Brain microvascular endothelial cell (primary cell): ENCODE measurements around the gene CUEDC2.
A peak's percentile ranks its signal among the peaks of the same experiment; 100 is the strongest.

Experiments used
- DNase-seq: peaks from one replicate; pipeline ENCODE4 v3.0.0-alpha.2; 2020
- H3K27ac ChIP-seq: fragments of 250-450 bp; sonication (Bioruptor Pico); 2 replicates; pipeline ENCODE4 v1.5.1; 2020; ENCODE audit warnings: mild to moderate bottlenecking, moderate library complexity
- H3K27me3 ChIP-seq: fragments of 250-450 bp; sonication (Bioruptor Pico); replicated peaks from 2 replicates; pipeline ENCODE4 v1.5.1; 2020; ENCODE audit warnings: mild to moderate bottlenecking
- H3K36me3 ChIP-seq: fragments of 250-450 bp; sonication (Bioruptor Pico); replicated peaks from 2 replicates; pipeline ENCODE4 v1.5.1; 2020; ENCODE audit warnings: mild to moderate bottlenecking
- H3K4me3 ChIP-seq: 2 replicates; pipeline ENCODE4 v1.5.1; 2011; ENCODE audit warnings: low read depth, mild to moderate bottlenecking, control low read depth, low read length, moderate library complexity
- CTCF ChIP-seq: IDR thresholded peaks from 2 replicates; pipeline ENCODE4 v1.5.1; 2011; ENCODE audit warnings: low read depth, mild to moderate bottlenecking, moderate library complexity, low read length, control low read depth, inconsistent platforms; ENCODE audit errors: missing control alignments
- in situ Hi-C: cut with HindIII; loops from 2 replicates; pipeline ENCODE4 v1.10.0; 2017; ENCODE audit warnings: low sequenced_read_pairs, low pct_ligation_motif_present

Gene CUEDC2

DNA sequence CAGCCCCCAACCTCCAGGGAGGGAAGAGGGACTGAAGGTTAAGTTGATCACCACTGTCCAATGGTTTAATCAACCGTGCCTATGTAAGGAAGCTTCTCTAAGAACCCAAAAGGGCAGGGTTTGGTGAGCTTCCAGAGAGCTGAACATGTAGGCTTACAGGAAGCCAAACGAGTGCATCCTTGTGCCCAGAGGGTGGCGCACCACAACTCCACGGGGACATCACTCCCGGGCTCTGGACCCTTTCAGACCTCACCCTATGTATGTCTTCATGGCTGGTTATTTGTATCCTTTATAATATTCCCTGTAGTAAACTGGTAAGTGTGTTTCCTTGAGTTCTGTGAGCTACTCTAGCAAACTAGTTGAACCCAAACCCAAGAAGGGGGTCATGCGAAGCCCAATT lies 48.3 kb downstream of the CUEDC2 start:
- in situ Hi-C loops: no loop called here
- no peaks in the 10 kb centered on the region for H3K27me3 ChIP-seq
- no peak overlapping the region for H3K4me3 ChIP-seq
- H3K36me3 ChIP-seq: peaks cover 43% of the 10 kb centered on the region
- peak; percentile 37 for TF ChIP-seq CTCF
- H3K27ac ChIP-seq: no peak overlapping the region
- DNase-seq: no peak

DNA sequence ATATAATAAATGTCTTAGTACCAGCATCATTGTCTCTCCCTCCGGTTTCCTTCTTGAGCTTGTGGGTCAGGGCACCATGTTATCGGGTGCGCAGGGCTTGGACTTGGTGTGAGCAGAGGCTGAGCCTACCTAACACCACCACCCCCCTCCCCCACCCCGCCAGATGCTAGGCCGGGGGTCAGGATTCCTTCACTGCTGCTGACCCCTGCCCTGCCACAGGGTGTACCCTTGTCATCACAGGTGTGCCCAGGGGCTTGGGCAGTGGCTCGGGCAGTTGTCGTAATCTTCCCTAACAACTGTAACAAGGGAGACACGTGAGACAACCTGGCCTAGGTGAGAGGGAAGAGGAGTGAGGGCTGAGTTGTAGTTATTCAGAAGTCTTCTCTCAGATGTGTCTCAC lies 49.5 kb downstream of the CUEDC2 start:
- H3K4me3 ChIP-seq: no peak overlapping the region
- H3K27me3 ChIP-seq: no peaks in the 10 kb centered on the region
- no peak for DNase-seq
- in situ Hi-C loops: no loop called here
- no peak overlapping the region for H3K27ac ChIP-seq
- TF ChIP-seq CTCF: no peak
- peaks cover 52% of the 10 kb centered on the region for H3K36me3 ChIP-seq

DNA sequence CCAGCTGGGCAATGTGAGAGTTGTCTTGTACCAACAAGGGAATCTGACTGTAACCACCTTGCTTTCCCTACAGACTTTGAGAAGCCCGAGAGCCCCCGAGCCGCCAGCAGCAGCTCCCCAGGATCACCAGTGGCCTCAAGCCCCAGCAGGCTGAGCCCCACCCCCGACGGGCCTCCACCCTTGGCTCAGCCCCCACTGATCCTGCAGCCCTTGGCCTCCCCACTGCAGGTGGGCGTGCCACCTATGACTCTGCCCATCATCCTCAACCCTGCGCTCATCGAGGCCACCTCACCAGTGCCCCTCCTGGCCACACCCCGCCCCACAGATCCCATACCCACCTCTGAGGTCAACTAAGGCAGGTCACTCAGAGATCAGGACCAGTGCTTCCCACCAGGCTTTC lies 50.4 kb downstream of the CUEDC2 start:
- no peaks in the 10 kb centered on the region for H3K27me3 ChIP-seq
- no peak for DNase-seq
- H3K4me3 ChIP-seq: no peak overlapping the region
- no peak overlapping the region for H3K27ac ChIP-seq
- TF ChIP-seq CTCF: no peak
- peaks cover 59% of the 10 kb centered on the region for H3K36me3 ChIP-seq
- in situ Hi-C loops: no loop called here

DNA sequence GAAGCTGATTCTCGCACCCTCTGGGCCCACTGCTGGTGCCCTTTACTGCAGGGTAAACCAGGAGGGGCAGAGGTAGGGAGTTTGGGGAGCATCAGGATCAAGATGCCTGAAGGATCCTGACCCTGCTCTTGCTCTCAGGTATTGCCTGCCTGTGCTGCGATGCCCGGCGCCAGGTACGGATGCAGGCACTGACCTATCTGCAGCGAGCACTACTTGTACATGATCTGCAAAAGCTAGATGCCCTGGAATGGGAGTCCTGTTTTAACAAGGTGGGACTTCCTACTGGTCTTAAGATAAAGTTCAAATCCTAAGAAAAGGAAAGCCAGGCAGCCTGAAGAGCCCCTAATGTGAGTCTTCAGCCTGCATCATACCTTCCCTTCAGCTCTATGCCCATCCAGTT lies 53.0 kb downstream of the CUEDC2 start:
- H3K27me3 ChIP-seq: no peaks in the 10 kb centered on the region
- peaks cover 82% of the 10 kb centered on the region for H3K36me3 ChIP-seq
- H3K27ac ChIP-seq: no peak overlapping the region
- in situ Hi-C loops: no loop called here
- DNase-seq: no peak
- TF ChIP-seq CTCF: no peak
- H3K4me3 ChIP-seq: no peak overlapping the region

GRCh38 chr10:102376901-102377300 lies 55.5 kb downstream of the CUEDC2 start:
- no peak overlapping the region for H3K27ac ChIP-seq
- no peak overlapping the region for H3K4me3 ChIP-seq
- H3K36me3 ChIP-seq: peaks cover 86% of the 10 kb centered on the region
- no peaks in the 10 kb centered on the region for H3K27me3 ChIP-seq
- no peak for DNase-seq
- TF ChIP-seq CTCF: no peak
- in situ Hi-C loops: no loop called here

DNA sequence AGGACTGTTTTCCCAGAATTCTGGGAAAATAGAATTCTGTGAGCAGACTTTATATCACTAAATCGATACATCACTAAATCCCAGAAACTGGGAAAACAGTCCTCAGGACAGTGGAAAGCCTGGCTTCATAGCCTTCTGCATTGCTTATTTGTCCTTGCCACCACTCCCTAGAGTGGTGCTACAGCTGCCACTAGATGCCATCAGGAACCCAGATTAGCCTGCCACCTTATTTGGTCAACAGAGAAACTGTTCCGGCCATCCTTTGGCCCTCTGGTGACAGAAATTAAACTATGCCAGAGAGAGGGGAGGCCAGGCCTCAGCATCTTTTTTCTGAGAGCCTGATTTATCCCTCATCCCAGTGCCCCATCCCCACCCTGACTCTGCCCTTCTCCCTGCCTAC lies 56.5 kb downstream of the CUEDC2 start:
- Histone ChIP-seq H3K4me3 (no peak overlapping the region), H3K27me3 (no peaks in the 10 kb centered on the region), H3K36me3 (peaks cover 81% of the 10 kb centered on the region), H3K27ac (no peak overlapping the region)
- DNase-seq: no peak
- in situ Hi-C loops: no loop called here
- no peak for TF ChIP-seq CTCF
